LNCAP (cell line): ENCODE data around the gene TIMP4.

ENCODE experiments used
- CTCF ChIP-seq: fragments of 450-650 bp; IDR thresholded peaks from 2 replicates; pipeline ENCODE4 v1.5.1; 2017; ENCODE audit warnings: mild to moderate bottlenecking

Gene TIMP4

GRCh38 chr3:12157026-12157425, 1.7 kb downstream of the TIMP4 start:
- no peak for TF ChIP-seq CTCF

GRCh38 chr3:12155828-12156227, 2.9 kb downstream of the TIMP4 start:
- no peak for TF ChIP-seq CTCF

GRCh38 chr3:12155264-12155663, 3.4 kb downstream of the TIMP4 start:
- no peak for TF ChIP-seq CTCF

- no peak for TF ChIP-seq CTCF
Measured at GRCh38 chr3:12154151-12154550, 4.6 kb downstream of the TIMP4 start.

- no peak for TF ChIP-seq CTCF
Measured at GRCh38 chr3:12150112-12150511, 8.6 kb downstream of the TIMP4 start.

- no peak for TF ChIP-seq CTCF
Measured at GRCh38 chr3:12149029-12149428, 9.7 kb downstream of the TIMP4 start.

- no peak for TF ChIP-seq CTCF
Measured at GRCh38 chr3:12148183-12148940, 10.3 kb downstream of the TIMP4 start.
